Activated naive CD8-positive, alpha-beta T cell treated with anti-CD3 and anti-CD28 coated beads for 36 hours (primary cell): Measurements from ENCODE around the gene TRIM17. TPM values are rescaled to one million over a fixed set of nuclear protein-coding genes. Genes with fewer than 3 reads are reported as not detected.

Experiments used
- DNase-seq: peaks from one replicate; pipeline ENCODE4 v3.0.0; 2021
- H3K27ac Mint-ChIP-seq: one replicate; pipeline ENCODE4 v1.8.0; 2022; ENCODE audit warnings: mild to moderate bottlenecking, moderate library complexity, mixed read lengths
- H3K27me3 Mint-ChIP-seq: one replicate; pipeline ENCODE4 v1.8.0; 2022; ENCODE audit warnings: mild to moderate bottlenecking, mixed read lengths
- H3K36me3 Mint-ChIP-seq: one replicate; pipeline ENCODE4 v1.8.0; 2021; ENCODE audit warnings: mild to moderate bottlenecking, mixed read lengths
- H3K4me1 Mint-ChIP-seq: one replicate; pipeline ENCODE4 v1.8.0; 2021; ENCODE audit warnings: mixed read lengths
- H3K4me3 Mint-ChIP-seq: one replicate; pipeline ENCODE4 v1.8.0; 2022; ENCODE audit warnings: mild to moderate bottlenecking, moderate library complexity, mixed read lengths
- H3K9me3 Mint-ChIP-seq: one replicate; pipeline ENCODE4 v1.8.0; 2022; ENCODE audit warnings: mixed read lengths
- total RNA-seq, 2 experiments: library from RNA; stranded (reverse); gene quantifications; one replicate each; pipeline ENCODE4 v1.2.3, GENCODE V29; 2021

Gene TRIM17
- total RNA-seq, 2 experiments from 2014 or later: 1.3 to 1.9 TPM

GRCh38 chr1:228403231-228403631 is 13.4 kb downstream of the TRIM17 start:
- H3K36me3 Mint-ChIP-seq: peaks cover 32% of the 10 kb centered on the region
- H3K4me1 Mint-ChIP-seq: peaks cover 38% of the 10 kb centered on the region
- no peak for DNase-seq
- H3K4me3 Mint-ChIP-seq: no peak overlapping the region
- no peaks in the 10 kb centered on the region for H3K9me3 Mint-ChIP-seq
- H3K27ac Mint-ChIP-seq: no peak overlapping the region
- H3K27me3 Mint-ChIP-seq: no peaks in the 10 kb centered on the region

DNA sequence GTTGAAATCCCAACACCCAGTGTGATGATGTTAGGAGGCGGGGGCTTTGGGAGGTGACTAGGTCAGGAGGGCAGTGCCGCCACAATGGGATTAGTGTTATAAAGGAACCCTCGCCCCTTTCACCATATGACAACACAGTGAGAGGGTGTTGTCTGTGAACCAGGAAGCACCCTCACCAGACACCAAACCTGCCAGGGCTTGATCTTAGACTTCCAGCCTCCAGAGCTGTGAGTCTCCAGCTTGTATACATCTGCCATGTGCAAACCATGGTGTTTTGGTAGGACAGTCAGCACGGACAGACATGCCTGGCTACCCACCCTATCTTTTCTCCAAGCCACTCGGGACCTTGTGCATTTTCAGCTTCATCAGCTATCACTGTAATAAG is 14.0 kb downstream of the TRIM17 start:
- no peak for DNase-seq
- H3K4me3 Mint-ChIP-seq: no peak overlapping the region
- peaks cover 38% of the 10 kb centered on the region for H3K4me1 Mint-ChIP-seq

GRCh38 chr1:228401782-228402640 is 14.7 kb downstream of the TRIM17 start:
- no peak for DNase-seq
- Mint-ChIP-seq H3K4me1 (peaks cover 35% of the 10 kb centered on the region), H3K27me3 (no peaks in the 10 kb centered on the region), H3K36me3 (peaks cover 32% of the 10 kb centered on the region), H3K9me3 (no peaks in the 10 kb centered on the region), H3K4me3 (no peak overlapping the region), H3K27ac (peak overlapping the region; percentile 29)

More for the DNA sequence above, 14.0 kb downstream of the TRIM17 start:
- Mint-ChIP-seq H3K36me3 (peaks cover 32% of the 10 kb centered on the region), H3K27me3 (no peaks in the 10 kb centered on the region), H3K9me3 (no peaks in the 10 kb centered on the region), H3K27ac (peak overlapping the region; percentile 29)

GRCh38 chr1:228400692-228401454 is 15.8 kb downstream of the TRIM17 start:
- Mint-ChIP-seq H3K36me3 (peaks cover 35% of the 10 kb centered on the region), H3K4me3 (no peak overlapping the region), H3K27me3 (no peaks in the 10 kb centered on the region), H3K27ac (no peak overlapping the region), H3K9me3 (no peaks in the 10 kb centered on the region), H3K4me1 (peaks cover 35% of the 10 kb centered on the region)
- no peak for DNase-seq

- Mint-ChIP-seq H3K9me3 (no peaks in the 10 kb centered on the region), H3K4me3 (no peak overlapping the region), H3K4me1 (peaks cover 34% of the 10 kb centered on the region), H3K27ac (no peak overlapping the region), H3K36me3 (peaks cover 34% of the 10 kb centered on the region), H3K27me3 (no peaks in the 10 kb centered on the region)
- no peak for DNase-seq
Measured at GRCh38 chr1:228400237-228400651, 16.4 kb downstream of the TRIM17 start.

GRCh38 chr1:228399531-228400236 is 17.0 kb downstream of the TRIM17 start:
- Mint-ChIP-seq H3K36me3 (peaks cover 29% of the 10 kb centered on the region), H3K4me3 (no peak overlapping the region), H3K9me3 (no peaks in the 10 kb centered on the region), H3K27me3 (no peaks in the 10 kb centered on the region), H3K4me1 (peaks cover 29% of the 10 kb centered on the region), H3K27ac (no peak overlapping the region)
- no peak for DNase-seq

DNA sequence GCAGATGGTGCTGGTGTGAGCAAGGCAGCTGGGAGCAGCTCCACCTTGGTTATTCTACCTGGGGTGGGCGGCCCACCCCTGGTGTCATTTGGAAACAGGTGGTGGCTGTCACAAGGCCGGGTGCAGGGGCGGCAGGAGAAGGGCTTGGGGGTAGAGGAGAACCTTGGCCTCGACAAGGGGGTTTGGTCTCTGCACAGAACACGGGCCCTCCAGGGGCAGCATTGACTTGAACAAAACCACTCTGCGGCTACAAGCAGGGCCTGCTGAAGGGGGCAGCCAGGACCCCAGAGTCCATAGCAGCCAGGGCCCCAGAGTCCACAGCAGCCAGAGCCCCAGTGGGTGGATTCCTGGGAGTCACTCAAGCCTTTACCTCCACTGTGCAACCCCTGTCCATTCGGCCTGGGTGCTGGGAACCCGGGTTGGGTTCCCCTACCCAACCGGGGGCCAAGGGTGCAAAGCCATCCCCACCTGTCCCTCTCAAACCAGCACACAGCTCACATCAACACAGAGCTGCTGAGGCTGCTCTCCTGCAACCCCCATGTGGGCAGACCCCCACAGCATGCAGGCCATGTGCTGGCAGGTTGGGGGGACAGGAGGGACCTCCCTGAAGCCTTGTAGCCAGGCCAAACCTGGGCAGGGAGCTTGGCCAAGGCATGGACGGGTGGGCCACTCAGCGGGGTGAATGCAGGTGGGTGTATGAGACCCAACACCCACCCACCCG is 17.8 kb downstream of the TRIM17 start:
- H3K4me3 Mint-ChIP-seq: no peak overlapping the region
- H3K9me3 Mint-ChIP-seq: no peaks in the 10 kb centered on the region
- no peak overlapping the region for H3K27ac Mint-ChIP-seq
- peaks cover 21% of the 10 kb centered on the region for H3K4me1 Mint-ChIP-seq
- peaks cover 21% of the 10 kb centered on the region for H3K36me3 Mint-ChIP-seq
- H3K27me3 Mint-ChIP-seq: no peaks in the 10 kb centered on the region
- no peak for DNase-seq

- H3K27me3 Mint-ChIP-seq: no peaks in the 10 kb centered on the region
- no peak for DNase-seq
- no peak overlapping the region for H3K27ac Mint-ChIP-seq
- no peaks in the 10 kb centered on the region for H3K9me3 Mint-ChIP-seq
- H3K36me3 Mint-ChIP-seq: peaks cover 15% of the 10 kb centered on the region
- H3K4me3 Mint-ChIP-seq: no peak overlapping the region
- peaks cover 13% of the 10 kb centered on the region for H3K4me1 Mint-ChIP-seq
Measured at GRCh38 chr1:228397966-228398365, 18.7 kb downstream of the TRIM17 start.

GRCh38 chr1:228396770-228397662 is 19.6 kb downstream of the TRIM17 start:
- Mint-ChIP-seq H3K9me3 (no peaks in the 10 kb centered on the region), H3K27ac (no peak overlapping the region), H3K27me3 (no peaks in the 10 kb centered on the region), H3K4me3 (no peak overlapping the region), H3K36me3 (peaks cover 12% of the 10 kb centered on the region), H3K4me1 (peaks cover 5% of the 10 kb centered on the region)
- DNase-seq: no peak

- Mint-ChIP-seq H3K4me1 (peaks cover 3% of the 10 kb centered on the region), H3K27me3 (no peaks in the 10 kb centered on the region), H3K36me3 (peaks cover 7% of the 10 kb centered on the region), H3K9me3 (no peaks in the 10 kb centered on the region), H3K27ac (no peak overlapping the region), H3K4me3 (no peak overlapping the region)
- DNase-seq: no peak
Measured at GRCh38 chr1:228394571-228395394, 21.9 kb downstream of the TRIM17 start.

GRCh38 chr1:228393811-228394570 is 22.7 kb downstream of the TRIM17 start:
- H3K4me1 Mint-ChIP-seq: no peaks in the 10 kb centered on the region
- no peaks in the 10 kb centered on the region for H3K27me3 Mint-ChIP-seq
- H3K27ac Mint-ChIP-seq: peak overlapping the region; percentile 48
- peaks cover 7% of the 10 kb centered on the region for H3K36me3 Mint-ChIP-seq
- no peak overlapping the region for H3K4me3 Mint-ChIP-seq
- H3K9me3 Mint-ChIP-seq: no peaks in the 10 kb centered on the region
- DNase-seq: no peak

- Mint-ChIP-seq H3K4me3 (no peak overlapping the region), H3K36me3 (peaks cover 7% of the 10 kb centered on the region), H3K27me3 (no peaks in the 10 kb centered on the region), H3K27ac (no peak overlapping the region), H3K4me1 (no peaks in the 10 kb centered on the region), H3K9me3 (no peaks in the 10 kb centered on the region)
- DNase-seq: no peak
Measured at GRCh38 chr1:228393268-228393701, 23.4 kb downstream of the TRIM17 start.
